ENCODE results near the gene PSAPL1.

DNA sequence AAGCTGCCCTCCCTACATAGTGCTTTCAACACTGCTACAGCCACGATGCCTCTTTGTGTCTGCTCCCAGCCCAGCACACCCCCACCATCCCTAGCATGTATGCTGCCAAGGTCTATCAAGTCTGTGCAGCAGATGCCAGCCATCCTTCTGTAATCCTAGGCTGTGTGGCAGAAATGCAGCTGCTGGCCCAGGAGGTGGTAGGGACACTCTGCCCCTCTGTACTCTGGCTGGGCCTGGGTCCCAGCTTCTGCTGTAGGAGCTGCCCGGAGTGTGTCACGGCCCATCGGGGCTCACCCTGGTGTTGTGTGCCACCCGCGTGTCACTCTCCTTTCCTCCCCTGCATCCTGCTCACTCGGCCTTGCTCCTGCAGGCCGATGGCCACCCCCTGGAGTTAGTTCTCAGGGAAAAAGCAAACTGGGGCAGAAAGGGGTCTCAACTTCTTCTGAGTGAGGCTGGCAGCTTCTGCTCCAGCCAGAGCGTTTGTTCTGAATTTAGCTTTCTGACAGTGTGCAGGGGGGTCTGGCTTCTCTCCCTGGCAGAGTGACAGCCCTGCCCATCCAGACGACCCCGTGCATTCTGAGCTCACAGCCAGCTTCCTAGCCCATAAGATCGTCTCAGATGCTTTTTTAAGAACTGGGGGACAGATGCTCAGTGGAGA is 22.7 kb downstream of the PSAPL1 start:
- TF ChIP-seq SIN3A (IDR thresholded peaks at IDR 0.05; ENCODE audit: borderline replicate concordance, insufficient read depth, low read depth, low read length) (no peak), POLR2AphosphoS5 (IDR thresholded peaks at IDR 0.05; ENCODE audit: low read depth, low read length) (no peak), TCF7L2 (IDR thresholded peaks at IDR 0.05; ENCODE audit: low read depth, low read length) (no peak)
- TF ChIP-seq, protein P1, sequence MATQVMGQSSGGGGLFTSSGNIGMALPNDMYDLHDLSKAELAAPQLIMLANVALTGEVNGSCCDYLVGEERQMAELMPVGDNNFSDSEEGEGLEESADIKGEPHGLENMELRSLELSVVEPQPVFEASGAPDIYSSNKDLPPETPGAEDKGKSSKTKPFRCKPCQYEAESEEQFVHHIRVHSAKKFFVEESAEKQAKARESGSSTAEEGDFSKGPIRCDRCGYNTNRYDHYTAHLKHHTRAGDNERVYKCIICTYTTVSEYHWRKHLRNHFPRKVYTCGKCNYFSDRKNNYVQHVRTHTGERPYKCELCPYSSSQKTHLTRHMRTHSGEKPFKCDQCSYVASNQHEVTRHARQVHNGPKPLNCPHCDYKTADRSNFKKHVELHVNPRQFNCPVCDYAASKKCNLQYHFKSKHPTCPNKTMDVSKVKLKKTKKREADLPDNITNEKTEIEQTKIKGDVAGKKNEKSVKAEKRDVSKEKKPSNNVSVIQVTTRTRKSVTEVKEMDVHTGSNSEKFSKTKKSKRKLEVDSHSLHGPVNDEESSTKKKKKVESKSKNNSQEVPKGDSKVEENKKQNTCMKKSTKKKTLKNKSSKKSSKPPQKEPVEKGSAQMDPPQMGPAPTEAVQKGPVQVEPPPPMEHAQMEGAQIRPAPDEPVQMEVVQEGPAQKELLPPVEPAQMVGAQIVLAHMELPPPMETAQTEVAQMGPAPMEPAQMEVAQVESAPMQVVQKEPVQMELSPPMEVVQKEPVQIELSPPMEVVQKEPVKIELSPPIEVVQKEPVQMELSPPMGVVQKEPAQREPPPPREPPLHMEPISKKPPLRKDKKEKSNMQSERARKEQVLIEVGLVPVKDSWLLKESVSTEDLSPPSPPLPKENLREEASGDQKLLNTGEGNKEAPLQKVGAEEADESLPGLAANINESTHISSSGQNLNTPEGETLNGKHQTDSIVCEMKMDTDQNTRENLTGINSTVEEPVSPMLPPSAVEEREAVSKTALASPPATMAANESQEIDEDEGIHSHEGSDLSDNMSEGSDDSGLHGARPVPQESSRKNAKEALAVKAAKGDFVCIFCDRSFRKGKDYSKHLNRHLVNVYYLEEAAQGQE (IDR thresholded peaks at IDR 0.05; ENCODE audit: insufficient read depth in 1 of 2, low read depth in 2 of 2, low read length in 1 of 2): no peak
- TF ChIP-seq, protein P2, sequence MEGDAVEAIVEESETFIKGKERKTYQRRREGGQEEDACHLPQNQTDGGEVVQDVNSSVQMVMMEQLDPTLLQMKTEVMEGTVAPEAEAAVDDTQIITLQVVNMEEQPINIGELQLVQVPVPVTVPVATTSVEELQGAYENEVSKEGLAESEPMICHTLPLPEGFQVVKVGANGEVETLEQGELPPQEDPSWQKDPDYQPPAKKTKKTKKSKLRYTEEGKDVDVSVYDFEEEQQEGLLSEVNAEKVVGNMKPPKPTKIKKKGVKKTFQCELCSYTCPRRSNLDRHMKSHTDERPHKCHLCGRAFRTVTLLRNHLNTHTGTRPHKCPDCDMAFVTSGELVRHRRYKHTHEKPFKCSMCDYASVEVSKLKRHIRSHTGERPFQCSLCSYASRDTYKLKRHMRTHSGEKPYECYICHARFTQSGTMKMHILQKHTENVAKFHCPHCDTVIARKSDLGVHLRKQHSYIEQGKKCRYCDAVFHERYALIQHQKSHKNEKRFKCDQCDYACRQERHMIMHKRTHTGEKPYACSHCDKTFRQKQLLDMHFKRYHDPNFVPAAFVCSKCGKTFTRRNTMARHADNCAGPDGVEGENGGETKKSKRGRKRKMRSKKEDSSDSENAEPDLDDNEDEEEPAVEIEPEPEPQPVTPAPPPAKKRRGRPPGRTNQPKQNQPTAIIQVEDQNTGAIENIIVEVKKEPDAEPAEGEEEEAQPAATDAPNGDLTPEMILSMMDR (IDR thresholded peaks at IDR 0.05): no peak
